ENCODE measurements around the gene AFF3.

DNA sequence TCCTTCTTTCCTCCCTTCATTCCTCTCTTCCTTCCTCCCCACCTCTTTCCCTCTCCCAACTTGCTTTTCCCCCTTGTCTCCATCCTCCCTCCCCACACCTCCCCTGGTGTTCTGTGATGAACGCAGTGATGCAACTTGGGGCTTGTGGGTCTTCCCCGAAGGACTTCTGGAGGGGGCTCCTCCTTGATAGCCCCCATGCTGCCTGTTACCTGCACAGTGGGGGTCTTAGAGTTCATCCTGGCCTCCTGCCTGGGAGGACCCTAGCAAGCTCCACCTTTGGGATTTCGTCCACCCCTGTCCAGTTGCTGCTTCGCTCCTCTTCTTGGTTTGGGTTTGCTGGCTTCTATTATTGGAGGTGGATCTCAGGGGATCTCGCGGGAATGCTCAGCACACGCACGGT lies 43.7 kb upstream of the AFF3 start:
- TF ChIP-seq, protein P1, sequence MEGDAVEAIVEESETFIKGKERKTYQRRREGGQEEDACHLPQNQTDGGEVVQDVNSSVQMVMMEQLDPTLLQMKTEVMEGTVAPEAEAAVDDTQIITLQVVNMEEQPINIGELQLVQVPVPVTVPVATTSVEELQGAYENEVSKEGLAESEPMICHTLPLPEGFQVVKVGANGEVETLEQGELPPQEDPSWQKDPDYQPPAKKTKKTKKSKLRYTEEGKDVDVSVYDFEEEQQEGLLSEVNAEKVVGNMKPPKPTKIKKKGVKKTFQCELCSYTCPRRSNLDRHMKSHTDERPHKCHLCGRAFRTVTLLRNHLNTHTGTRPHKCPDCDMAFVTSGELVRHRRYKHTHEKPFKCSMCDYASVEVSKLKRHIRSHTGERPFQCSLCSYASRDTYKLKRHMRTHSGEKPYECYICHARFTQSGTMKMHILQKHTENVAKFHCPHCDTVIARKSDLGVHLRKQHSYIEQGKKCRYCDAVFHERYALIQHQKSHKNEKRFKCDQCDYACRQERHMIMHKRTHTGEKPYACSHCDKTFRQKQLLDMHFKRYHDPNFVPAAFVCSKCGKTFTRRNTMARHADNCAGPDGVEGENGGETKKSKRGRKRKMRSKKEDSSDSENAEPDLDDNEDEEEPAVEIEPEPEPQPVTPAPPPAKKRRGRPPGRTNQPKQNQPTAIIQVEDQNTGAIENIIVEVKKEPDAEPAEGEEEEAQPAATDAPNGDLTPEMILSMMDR (IDR thresholded peaks at IDR 0.05; ENCODE audit: low read depth, low read length, poor library complexity, severe bottlenecking) = no peak
- no peak for TF ChIP-seq EZH2phosphoT487 (IDR thresholded peaks at IDR 0.05; ENCODE audit: borderline replicate concordance, low read length)
